ENCODE data around the gene KREMEN1. TPM values are rescaled to one million over a fixed set of nuclear protein-coding genes. Genes with fewer than 3 reads are reported as not detected.

The KREMEN1 gene
- total RNA-seq, 1 donor from 2014 or later: 1.4 TPM

GRCh38 chr22:29088809-29089208 is 16.0 kb downstream of the KREMEN1 start:
- peaks cover 17% of the 10 kb centered on the region for H3K4me1 Mint-ChIP-seq
- no peak overlapping the region for H3K27ac Mint-ChIP-seq
- Histone ChIP-seq H4K20me1 (ENCODE audit: low read depth) (no peaks in the 10 kb centered on the region), H3K36me3 (no peaks in the 10 kb centered on the region), H2AFZ (replicated peaks) (no peak overlapping the region), H3F3A (ENCODE audit: low read depth) (no peaks in the 10 kb centered on the region), H3K79me2 (ENCODE audit: low read depth) (no peaks in the 10 kb centered on the region), H3K27ac (no peak overlapping the region), H3K4me1 (no peaks in the 10 kb centered on the region), H3K27me3 (no peaks in the 10 kb centered on the region), H3K9ac (no peak overlapping the region), H3K9me3 (ENCODE audit: low read depth) (no peaks in the 10 kb centered on the region), H3K4me2 (no peak overlapping the region), H3K4me3 (no peak overlapping the region)
- TF ChIP-seq EZH2phosphoT487 (IDR thresholded peaks at IDR 0.05) (no peak), CTCF (IDR thresholded peaks at IDR 0.05) (no peak), EZH2 (IDR thresholded peaks at IDR 0.05) (no peak)
- H3K27me3 Mint-ChIP-seq (ENCODE audit: insufficient read depth, low read depth): peaks cover 4% of the 10 kb centered on the region
- H3K36me3 Mint-ChIP-seq: no peaks in the 10 kb centered on the region
- no peaks in the 10 kb centered on the region for H3K9me3 Mint-ChIP-seq
- DNase-seq (ENCODE audit: low spot score): no peak
- H3K4me3 Mint-ChIP-seq: no peak overlapping the region

GRCh38 chr22:29089507-29089906 is 16.7 kb downstream of the KREMEN1 start:
- DNase-seq (ENCODE audit: low spot score): no peak
- Mint-ChIP-seq H3K36me3 (peaks cover 5% of the 10 kb centered on the region), H3K9me3 (no peaks in the 10 kb centered on the region), H3K27me3 (ENCODE audit: insufficient read depth, low read depth) (peaks cover 4% of the 10 kb centered on the region), H3K4me1 (peaks cover 17% of the 10 kb centered on the region), H3K27ac (no peak overlapping the region), H3K4me3 (no peak overlapping the region)
- H3F3A ChIP-seq (ENCODE audit: low read depth): no peaks in the 10 kb centered on the region
- no peak overlapping the region for H3K27ac ChIP-seq
- H3K9me3 ChIP-seq (ENCODE audit: low read depth): no peaks in the 10 kb centered on the region
- no peaks in the 10 kb centered on the region for H3K79me2 ChIP-seq (ENCODE audit: low read depth)
- no peaks in the 10 kb centered on the region for H3K27me3 ChIP-seq
- no peak for TF ChIP-seq CTCF (IDR thresholded peaks at IDR 0.05)
- TF ChIP-seq EZH2phosphoT487 (IDR thresholded peaks at IDR 0.05): no peak
- TF ChIP-seq EZH2 (IDR thresholded peaks at IDR 0.05): no peak
- no peak overlapping the region for H3K4me2 ChIP-seq
- no peak overlapping the region for H3K9ac ChIP-seq
- no peaks in the 10 kb centered on the region for H3K4me1 ChIP-seq
- H3K36me3 ChIP-seq: no peaks in the 10 kb centered on the region
- H4K20me1 ChIP-seq (ENCODE audit: low read depth): no peaks in the 10 kb centered on the region
- H2AFZ ChIP-seq (replicated peaks): no peak overlapping the region
- H3K4me3 ChIP-seq: no peak overlapping the region

GRCh38 chr22:29090039-29090438 is 17.2 kb downstream of the KREMEN1 start:
- Histone ChIP-seq H3K27ac (no peak overlapping the region), H2AFZ (replicated peaks) (no peak overlapping the region), H4K20me1 (ENCODE audit: low read depth) (no peaks in the 10 kb centered on the region), H3K4me2 (no peak overlapping the region), H3K9me3 (ENCODE audit: low read depth) (no peaks in the 10 kb centered on the region), H3F3A (ENCODE audit: low read depth) (no peaks in the 10 kb centered on the region), H3K79me2 (ENCODE audit: low read depth) (no peaks in the 10 kb centered on the region), H3K36me3 (no peaks in the 10 kb centered on the region), H3K4me3 (no peak overlapping the region), H3K4me1 (no peaks in the 10 kb centered on the region), H3K9ac (no peak overlapping the region), H3K27me3 (no peaks in the 10 kb centered on the region)
- Mint-ChIP-seq H3K27ac (no peak overlapping the region), H3K27me3 (ENCODE audit: insufficient read depth, low read depth) (peaks cover 4% of the 10 kb centered on the region), H3K36me3 (peaks cover 8% of the 10 kb centered on the region), H3K9me3 (no peaks in the 10 kb centered on the region), H3K4me1 (peaks cover 17% of the 10 kb centered on the region), H3K4me3 (no peak overlapping the region)
- TF ChIP-seq EZH2 (IDR thresholded peaks at IDR 0.05): no peak
- no peak for TF ChIP-seq EZH2phosphoT487 (IDR thresholded peaks at IDR 0.05)
- no peak for TF ChIP-seq CTCF (IDR thresholded peaks at IDR 0.05)
- no peak for DNase-seq (ENCODE audit: low spot score)

Measured in neural progenitor cell (in vitro differentiated cells).